Cardiac fibroblast (primary cell): ENCODE measurements around the gene FGF4.

Experiments used
- DNase-seq, 2 donors: peaks; one replicate each; pipeline versions ENCODE4 v3.0.0 to v3.0.0-alpha.2; 2010; ENCODE audit warnings: low read depth in 2 of 2
- H3K4me3 ChIP-seq, 2 donors: replicated peaks in 1 of 2; 1 replicate in 1 of 2; 2 replicates in 1 of 2; pipeline ENCODE4 v1.5.1; 2011; ENCODE audit warnings: low read depth in 2 of 2, low read length in 2 of 2, mild to moderate bottlenecking in 2 of 2, moderate library complexity in 1 of 2
- TF ChIP-seq, protein P1 (sequence below): IDR thresholded peaks from one replicate; pipeline ENCODE4 v1.5.1; 2011; ENCODE audit warnings: low read depth, mild to moderate bottlenecking, low read length, inconsistent platforms

The FGF4 gene

DNA sequence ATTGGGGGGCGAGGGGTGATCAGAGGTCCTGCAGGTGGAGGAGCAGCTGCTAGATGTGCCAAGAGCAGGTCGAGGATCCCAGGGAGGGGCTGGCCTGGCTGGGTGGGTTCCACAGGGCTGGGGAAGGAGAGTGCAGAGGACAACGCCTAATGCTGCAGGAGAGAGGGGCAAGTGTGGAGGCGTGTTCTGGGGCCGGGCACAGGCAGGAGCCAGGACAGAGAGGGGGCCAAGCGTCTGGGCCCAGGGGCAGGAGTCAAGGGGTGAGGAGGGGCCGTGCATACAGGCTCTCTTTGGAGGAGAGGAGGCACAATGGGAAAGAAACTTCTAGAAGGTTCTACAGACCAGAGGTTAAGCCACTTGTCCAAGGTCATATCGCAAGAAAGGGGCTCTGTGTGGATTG lies 44.6 kb downstream of the FGF4 start:
- no peak overlapping the region for H3K4me3 ChIP-seq
- DNase-seq = no peak
- TF ChIP-seq, protein P1, sequence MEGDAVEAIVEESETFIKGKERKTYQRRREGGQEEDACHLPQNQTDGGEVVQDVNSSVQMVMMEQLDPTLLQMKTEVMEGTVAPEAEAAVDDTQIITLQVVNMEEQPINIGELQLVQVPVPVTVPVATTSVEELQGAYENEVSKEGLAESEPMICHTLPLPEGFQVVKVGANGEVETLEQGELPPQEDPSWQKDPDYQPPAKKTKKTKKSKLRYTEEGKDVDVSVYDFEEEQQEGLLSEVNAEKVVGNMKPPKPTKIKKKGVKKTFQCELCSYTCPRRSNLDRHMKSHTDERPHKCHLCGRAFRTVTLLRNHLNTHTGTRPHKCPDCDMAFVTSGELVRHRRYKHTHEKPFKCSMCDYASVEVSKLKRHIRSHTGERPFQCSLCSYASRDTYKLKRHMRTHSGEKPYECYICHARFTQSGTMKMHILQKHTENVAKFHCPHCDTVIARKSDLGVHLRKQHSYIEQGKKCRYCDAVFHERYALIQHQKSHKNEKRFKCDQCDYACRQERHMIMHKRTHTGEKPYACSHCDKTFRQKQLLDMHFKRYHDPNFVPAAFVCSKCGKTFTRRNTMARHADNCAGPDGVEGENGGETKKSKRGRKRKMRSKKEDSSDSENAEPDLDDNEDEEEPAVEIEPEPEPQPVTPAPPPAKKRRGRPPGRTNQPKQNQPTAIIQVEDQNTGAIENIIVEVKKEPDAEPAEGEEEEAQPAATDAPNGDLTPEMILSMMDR = no peak

DNA sequence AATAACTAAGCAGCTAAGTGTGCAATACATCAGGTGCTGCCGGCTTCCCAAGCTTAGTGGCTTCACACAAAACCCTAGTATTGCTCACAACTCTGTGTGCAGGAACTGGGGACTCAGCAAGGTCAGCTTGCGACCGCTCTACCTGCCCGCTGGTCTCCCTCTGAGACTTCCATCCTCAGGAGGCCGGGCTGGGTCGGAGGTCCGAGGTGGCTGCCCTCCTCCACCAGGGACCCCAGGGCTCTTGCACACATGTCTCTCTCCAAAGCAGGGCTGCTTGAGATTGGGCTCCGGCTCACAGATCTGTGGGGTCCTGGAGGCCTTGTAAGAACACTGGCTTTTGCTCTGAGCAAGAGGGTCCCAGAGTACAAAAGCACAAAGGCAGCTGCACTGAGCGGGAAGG lies 45.9 kb downstream of the FGF4 start:
- TF ChIP-seq, protein P1 = no peak
- no peak overlapping the region for H3K4me3 ChIP-seq
- no peak for DNase-seq

DNA sequence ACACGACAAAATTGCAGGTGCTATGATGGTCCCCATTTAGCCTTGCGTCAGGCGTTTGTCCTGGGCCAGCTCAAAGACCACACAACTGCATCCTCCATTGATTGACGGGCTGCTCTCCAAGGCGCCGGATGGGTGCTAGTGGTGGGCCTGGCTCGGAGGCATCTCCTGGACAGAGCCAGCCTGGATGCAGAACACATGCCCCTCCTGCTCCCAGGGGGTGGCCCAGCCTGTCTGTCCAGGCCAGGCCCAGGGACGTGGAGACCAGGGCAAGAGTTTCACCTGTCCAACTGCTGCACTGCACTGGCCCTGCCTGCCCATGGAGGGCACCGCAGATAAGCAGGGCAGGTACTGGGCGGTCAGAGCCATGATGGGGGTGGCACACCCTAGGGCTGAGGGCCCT lies 47.9 kb downstream of the FGF4 start:
- DNase-seq = no peak
- no peak overlapping the region for H3K4me3 ChIP-seq
- TF ChIP-seq, protein P1 = no peak

DNA sequence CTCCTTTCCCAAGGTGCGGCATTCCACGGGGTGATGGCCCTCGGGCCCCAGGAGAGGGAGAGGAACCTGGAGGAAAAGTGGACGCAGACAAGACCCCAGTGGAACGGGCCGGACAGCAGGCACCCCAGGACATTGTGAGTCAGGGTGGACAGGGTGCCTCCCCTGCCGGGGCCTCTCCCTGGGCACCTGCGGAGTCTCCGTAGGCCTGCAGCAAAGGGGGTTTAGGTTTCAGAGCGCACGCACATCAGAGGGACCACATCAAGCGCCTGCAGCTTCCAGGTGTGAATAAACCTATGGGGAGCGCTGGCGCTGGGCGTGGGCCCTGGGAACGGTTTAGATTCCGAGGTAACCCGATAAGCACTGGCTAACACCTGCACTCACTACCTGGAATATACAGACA lies 48.7 kb downstream of the FGF4 start:
- no peak for DNase-seq
- TF ChIP-seq, protein P1 = no peak
- H3K4me3 ChIP-seq = no peak overlapping the region

DNA sequence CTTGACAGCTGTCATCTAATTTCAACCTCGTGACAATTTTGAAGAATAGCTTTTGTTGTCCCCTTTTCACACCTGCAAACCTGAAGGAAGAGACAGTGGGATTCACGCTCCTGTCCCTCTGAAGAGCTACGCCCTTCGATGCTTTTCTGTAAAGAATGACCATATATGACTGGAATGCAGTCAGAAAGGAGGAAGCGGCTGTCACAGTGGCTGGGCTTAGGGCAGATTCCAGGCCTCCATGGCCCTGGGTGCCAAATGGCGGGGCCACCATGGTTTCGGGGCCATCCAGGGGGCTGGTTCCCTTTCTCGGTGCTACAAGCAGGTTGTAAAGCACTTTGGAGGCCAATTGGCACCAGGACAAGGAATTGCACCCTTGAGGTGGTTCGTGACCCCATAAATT lies 49.1 kb downstream of the FGF4 start:
- TF ChIP-seq, protein P1 = no peak
- H3K4me3 ChIP-seq = no peak overlapping the region
- DNase-seq = no peak

DNA sequence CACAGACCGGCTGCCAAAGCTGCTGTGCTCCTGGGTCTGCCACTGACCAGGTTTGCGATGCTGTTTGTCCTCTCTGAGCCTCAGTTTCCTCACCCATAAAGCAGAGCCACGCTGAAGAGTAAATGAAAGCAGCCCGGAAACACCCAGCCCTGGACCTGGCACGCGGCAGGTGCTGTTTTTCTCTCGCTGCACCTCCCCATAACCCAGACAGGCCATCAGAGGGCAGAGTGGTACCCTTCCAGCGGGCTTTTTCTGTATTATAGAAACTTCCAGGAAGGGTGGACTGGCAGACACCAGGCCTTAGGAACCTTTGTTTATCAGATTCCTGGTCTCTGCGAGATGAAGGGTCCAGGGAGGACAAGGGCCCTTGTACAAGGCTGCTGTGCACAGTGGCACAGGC lies 53.4 kb downstream of the FGF4 start:
- TF ChIP-seq, protein P1 = no peak
- no peak overlapping the region for H3K4me3 ChIP-seq
- no peak for DNase-seq

DNA sequence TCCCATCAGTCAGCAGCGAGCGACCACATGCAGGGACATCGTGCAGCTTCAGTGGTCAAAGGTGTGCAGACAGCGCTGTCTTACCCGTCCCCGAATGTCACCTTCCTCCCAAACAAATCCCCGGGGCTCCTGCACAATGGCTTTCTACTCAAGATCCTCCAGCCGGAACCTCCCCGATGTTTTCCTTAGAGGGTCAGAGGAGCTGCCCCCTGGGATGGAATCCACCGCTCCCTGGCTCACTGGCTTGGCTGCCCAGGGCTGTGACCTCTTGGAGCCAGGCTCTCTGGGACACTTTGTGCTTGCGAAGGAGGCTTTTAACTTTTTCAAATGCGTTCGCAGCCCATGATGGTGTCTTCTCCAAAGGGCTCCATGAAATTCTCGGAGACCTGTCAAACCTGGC lies 54.0 kb downstream of the FGF4 start:
- no peak overlapping the region for H3K4me3 ChIP-seq
- no peak for DNase-seq
- TF ChIP-seq, protein P1 = no peak
